HG03558 (cell line): ENCODE data around the gene MIGA1.
A peak's percentile ranks its signal among the peaks of the same experiment; 100 is the strongest.
"Not testable (repeated sequence)": the region's sequence is repeated elsewhere in the genome, so short reads cannot be mapped to it uniquely, and the experiment has no call there.

Experiments
- ATAC-seq: cut with Tn5 transposase; IDR thresholded peaks from one replicate; pipeline ENCODE4 v1.9.1; 2021; ENCODE audit warnings: moderate number of reproducible peaks; ENCODE audit not compliant: unreplicated experiment; ENCODE audit errors: extremely low read depth

MIGA1 gene

GRCh38 chr1:77779529-77780281, at the start of gene MIGA1:
MIGA1 (plus strand) TSS chr1:77779649; CDS start chr1:77783253, 3,604 bp downstream.
- peak; percentile 95 for ATAC-seq

GRCh38 chr1:77732090-77732489, 47.4 kb upstream of the MIGA1 start:
- no peak for ATAC-seq

GRCh38 chr1:77739235-77739634, 40.2 kb upstream of the MIGA1 start:
- ATAC-seq = no peak

GRCh38 chr1:77741316-77741715, 38.1 kb upstream of the MIGA1 start:
- ATAC-seq = no peak

- no peak for ATAC-seq
Measured at GRCh38 chr1:77742011-77742555, 37.4 kb upstream of the MIGA1 start.

- no peak for ATAC-seq
Measured at GRCh38 chr1:77744576-77744975, 34.9 kb upstream of the MIGA1 start.

GRCh38 chr1:77749489-77749888, 30.0 kb upstream of the MIGA1 start:
- ATAC-seq = not testable (repeated sequence)

- no peak for ATAC-seq
Measured at GRCh38 chr1:77756052-77756754, 23.2 kb upstream of the MIGA1 start.

- no peak for ATAC-seq
Measured at GRCh38 chr1:77757066-77757584, 22.3 kb upstream of the MIGA1 start.

- ATAC-seq = no peak
Measured at GRCh38 chr1:77757603-77758002, 21.8 kb upstream of the MIGA1 start.

- peak; percentile 91 for ATAC-seq
Measured at GRCh38 chr1:77759071-77760028, 20.1 kb upstream of the MIGA1 start, which contains the start of gene USP33. USP33 (minus strand) TSS chr1:77759852; CDS start chr1:77741697, 18,155 bp downstream.

GRCh38 chr1:77762072-77762476, 17.4 kb upstream of the MIGA1 start:
- ATAC-seq = no peak

- no peak for ATAC-seq
Measured at GRCh38 chr1:77768006-77768405, 11.4 kb upstream of the MIGA1 start.

- no peak for ATAC-seq
Measured at GRCh38 chr1:77776007-77776700, 3.3 kb upstream of the MIGA1 start.

GRCh38 chr1:77781683-77782082, 2.2 kb downstream of the MIGA1 start:
- ATAC-seq = no peak

- no peak for ATAC-seq
Measured at GRCh38 chr1:77783141-77783540, 3.7 kb downstream of the MIGA1 start.

GRCh38 chr1:77786093-77786741, 6.8 kb downstream of the MIGA1 start:
- not testable (repeated sequence) for ATAC-seq

GRCh38 chr1:77794550-77794949, 15.1 kb downstream of the MIGA1 start:
- no peak for ATAC-seq
